ENCODE results near the gene VWA8.

The VWA8 gene

GRCh38 chr13:41823476-41823875 lies 137.4 kb downstream of the VWA8 start:
- Histone ChIP-seq H3K4me1 (peaks cover 0 to 16% (median 4%) of the 10 kb centered on the region in 4 donors), H3K27ac (no peak overlapping the region), H3K36me3 (peaks cover 0 to 7% (median 0%) of the 10 kb centered on the region in 3 donors), H3K4me3 (no peak overlapping the region), H3K27me3 (no peaks in the 10 kb centered on the region), H3K9me3 (no peaks in the 10 kb centered on the region)
- DNase-seq, result no peak
- intact Hi-C loops (cut with DNase I; ENCODE audit: low total_unique reads), result no loop called here
- TF ChIP-seq, protein P1, sequence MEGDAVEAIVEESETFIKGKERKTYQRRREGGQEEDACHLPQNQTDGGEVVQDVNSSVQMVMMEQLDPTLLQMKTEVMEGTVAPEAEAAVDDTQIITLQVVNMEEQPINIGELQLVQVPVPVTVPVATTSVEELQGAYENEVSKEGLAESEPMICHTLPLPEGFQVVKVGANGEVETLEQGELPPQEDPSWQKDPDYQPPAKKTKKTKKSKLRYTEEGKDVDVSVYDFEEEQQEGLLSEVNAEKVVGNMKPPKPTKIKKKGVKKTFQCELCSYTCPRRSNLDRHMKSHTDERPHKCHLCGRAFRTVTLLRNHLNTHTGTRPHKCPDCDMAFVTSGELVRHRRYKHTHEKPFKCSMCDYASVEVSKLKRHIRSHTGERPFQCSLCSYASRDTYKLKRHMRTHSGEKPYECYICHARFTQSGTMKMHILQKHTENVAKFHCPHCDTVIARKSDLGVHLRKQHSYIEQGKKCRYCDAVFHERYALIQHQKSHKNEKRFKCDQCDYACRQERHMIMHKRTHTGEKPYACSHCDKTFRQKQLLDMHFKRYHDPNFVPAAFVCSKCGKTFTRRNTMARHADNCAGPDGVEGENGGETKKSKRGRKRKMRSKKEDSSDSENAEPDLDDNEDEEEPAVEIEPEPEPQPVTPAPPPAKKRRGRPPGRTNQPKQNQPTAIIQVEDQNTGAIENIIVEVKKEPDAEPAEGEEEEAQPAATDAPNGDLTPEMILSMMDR (IDR thresholded peaks at IDR 0.05), result no peak

DNA sequence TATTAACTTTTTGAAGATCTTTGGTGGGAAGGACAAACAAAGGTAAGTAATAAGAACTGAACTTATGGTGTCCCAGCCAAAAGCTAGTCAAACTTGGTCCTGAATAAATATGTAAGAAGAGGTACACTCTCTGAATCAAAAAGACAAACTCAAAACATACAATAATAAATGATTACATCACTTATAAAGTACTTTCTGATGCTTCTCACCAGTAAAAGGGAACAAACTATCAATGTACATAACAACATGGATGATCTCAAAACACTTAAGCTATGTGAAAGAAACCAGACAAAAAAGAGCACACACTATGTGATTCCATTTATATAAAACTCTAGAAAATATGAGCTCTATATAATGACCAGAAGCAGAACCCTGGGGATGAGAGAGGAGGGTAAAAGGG lies 138.3 kb downstream of the VWA8 start:
- no peak overlapping the region for H3K27ac ChIP-seq
- H3K4me1 ChIP-seq, result peaks cover 0 to 9% (median 4%) of the 10 kb centered on the region in 4 donors
- peaks cover 0 to 7% (median 0%) of the 10 kb centered on the region in 3 donors for H3K36me3 ChIP-seq
- H3K4me3 ChIP-seq, result no peak overlapping the region
- DNase-seq, result no peak
- H3K9me3 ChIP-seq, result no peaks in the 10 kb centered on the region
- intact Hi-C loops (cut with DNase I; ENCODE audit: low total_unique reads), result no loop called here
- H3K27me3 ChIP-seq, result no peaks in the 10 kb centered on the region
- TF ChIP-seq, protein P1 (IDR thresholded peaks at IDR 0.05), result no peak

- Histone ChIP-seq H3K27ac (no peak overlapping the region), H3K4me1 (no peaks in the 10 kb centered on the region), H3K36me3 (peaks cover 0 to 7% (median 3%) of the 10 kb centered on the region in 3 donors), H3K4me3 (no peak overlapping the region), H3K9me3 (no peaks in the 10 kb centered on the region), H3K27me3 (no peaks in the 10 kb centered on the region)
- intact Hi-C loops (cut with DNase I; ENCODE audit: low total_unique reads), result no loop called here
- DNase-seq, result no peak
- TF ChIP-seq, protein P1 (IDR thresholded peaks at IDR 0.05), result no peak
Measured at GRCh38 chr13:41821238-41821594, 139.7 kb downstream of the VWA8 start.

- H3K9me3 ChIP-seq, result no peaks in the 10 kb centered on the region
- no peaks in the 10 kb centered on the region for H3K4me1 ChIP-seq
- no peaks in the 10 kb centered on the region for H3K27me3 ChIP-seq
- intact Hi-C loops (cut with DNase I; ENCODE audit: low total_unique reads), result no loop called here
- DNase-seq, result no peak
- H3K4me3 ChIP-seq, result no peak overlapping the region
- TF ChIP-seq, protein P1 (IDR thresholded peaks at IDR 0.05), result no peak
- no peak overlapping the region for H3K27ac ChIP-seq
- H3K36me3 ChIP-seq, result peaks cover 0 to 8% (median 8%) of the 10 kb centered on the region in 3 donors
Measured at GRCh38 chr13:41820581-41821237, 140.2 kb downstream of the VWA8 start.

DNA sequence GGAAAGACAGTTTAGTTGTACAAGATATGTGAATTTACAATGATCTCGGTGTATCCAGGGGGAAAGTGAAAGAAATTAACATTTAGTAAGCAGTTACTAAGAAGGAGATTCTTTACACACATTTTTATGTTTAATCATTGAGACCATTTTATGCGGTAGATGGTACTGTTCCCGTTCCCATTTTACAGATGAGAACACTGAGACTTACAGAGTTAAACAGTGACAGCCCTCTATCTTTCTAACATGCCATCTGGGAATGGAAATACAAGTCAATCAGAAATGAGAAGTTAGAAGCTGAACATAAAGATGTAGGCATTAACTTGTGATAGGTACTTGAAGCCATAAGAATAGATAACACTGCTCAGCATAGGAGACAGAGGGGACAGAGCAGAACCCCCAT lies 144.9 kb downstream of the VWA8 start:
- H3K27me3 ChIP-seq, result no peaks in the 10 kb centered on the region
- H3K4me1 ChIP-seq, result peaks cover 0 to 9% (median 0%) of the 10 kb centered on the region in 4 donors
- DNase-seq, result no peak
- no peaks in the 10 kb centered on the region for H3K9me3 ChIP-seq
- TF ChIP-seq, protein P1 (IDR thresholded peaks at IDR 0.05), result no peak
- H3K36me3 ChIP-seq, result peaks cover 0 to 17% (median 16%) of the 10 kb centered on the region in 3 donors
- H3K27ac ChIP-seq, result no peak overlapping the region
- intact Hi-C loops (cut with DNase I; ENCODE audit: low total_unique reads), result no loop called here
- H3K4me3 ChIP-seq, result no peak overlapping the region

All from tibial artery (tissue), 4 donors.